ENCODE results near the gene HTRA3.

DNA sequence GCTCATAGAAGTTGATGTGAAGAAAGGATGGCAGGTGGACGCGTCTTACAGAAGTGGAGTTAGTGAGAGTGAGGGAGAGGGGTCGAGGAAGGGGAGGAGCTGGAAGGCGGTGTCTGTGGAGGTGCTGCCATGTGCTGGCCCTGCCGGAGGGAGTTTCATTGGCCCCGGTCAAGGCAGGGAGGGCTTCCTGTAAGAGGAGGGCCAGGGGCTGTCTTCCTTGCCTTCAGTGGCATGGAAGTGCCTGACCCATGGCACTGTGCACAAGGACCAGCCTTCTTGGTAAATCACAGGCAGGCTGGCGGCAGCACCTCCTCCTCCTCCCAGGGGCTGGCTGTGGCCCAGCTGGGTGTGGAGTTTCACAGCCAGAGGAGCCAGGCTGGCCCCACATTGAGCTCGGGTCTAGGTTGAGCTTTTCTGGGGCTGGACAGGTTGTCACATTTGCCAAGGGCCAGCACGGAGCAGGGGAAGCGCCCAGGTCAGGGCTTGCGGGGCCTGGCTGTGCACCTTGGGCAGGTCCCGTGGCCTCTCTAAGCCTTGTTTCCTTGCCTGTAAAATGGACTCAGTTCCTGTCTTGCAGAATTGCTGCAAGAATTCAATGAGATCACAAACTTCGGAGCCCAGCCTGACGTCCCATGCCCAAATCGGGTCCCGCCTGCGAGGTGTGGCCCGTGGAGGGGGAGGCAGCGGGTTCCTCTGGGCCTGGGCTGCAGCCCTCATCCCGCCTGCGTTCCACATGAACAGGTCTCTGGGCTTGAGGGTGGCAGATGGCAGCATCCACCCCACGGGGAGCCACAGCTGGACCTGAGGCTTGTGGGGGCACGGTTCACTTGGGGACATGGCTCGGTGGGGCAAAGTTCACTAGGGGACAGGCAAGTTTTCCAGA lies 7.0 kb downstream of the HTRA3 start:
- TF ChIP-seq, protein P1, sequence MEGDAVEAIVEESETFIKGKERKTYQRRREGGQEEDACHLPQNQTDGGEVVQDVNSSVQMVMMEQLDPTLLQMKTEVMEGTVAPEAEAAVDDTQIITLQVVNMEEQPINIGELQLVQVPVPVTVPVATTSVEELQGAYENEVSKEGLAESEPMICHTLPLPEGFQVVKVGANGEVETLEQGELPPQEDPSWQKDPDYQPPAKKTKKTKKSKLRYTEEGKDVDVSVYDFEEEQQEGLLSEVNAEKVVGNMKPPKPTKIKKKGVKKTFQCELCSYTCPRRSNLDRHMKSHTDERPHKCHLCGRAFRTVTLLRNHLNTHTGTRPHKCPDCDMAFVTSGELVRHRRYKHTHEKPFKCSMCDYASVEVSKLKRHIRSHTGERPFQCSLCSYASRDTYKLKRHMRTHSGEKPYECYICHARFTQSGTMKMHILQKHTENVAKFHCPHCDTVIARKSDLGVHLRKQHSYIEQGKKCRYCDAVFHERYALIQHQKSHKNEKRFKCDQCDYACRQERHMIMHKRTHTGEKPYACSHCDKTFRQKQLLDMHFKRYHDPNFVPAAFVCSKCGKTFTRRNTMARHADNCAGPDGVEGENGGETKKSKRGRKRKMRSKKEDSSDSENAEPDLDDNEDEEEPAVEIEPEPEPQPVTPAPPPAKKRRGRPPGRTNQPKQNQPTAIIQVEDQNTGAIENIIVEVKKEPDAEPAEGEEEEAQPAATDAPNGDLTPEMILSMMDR (IDR thresholded peaks at IDR 0.05): no peak
- TF ChIP-seq POLR2A (IDR thresholded peaks at IDR 0.05): no peak
